Subcutaneous adipose tissue (tissue), 4 donors: ENCODE results near the gene SLMAP. TPM values are rescaled to one million over a fixed set of nuclear protein-coding genes. Genes with fewer than 3 reads are reported as not detected.

Experiments
- total RNA-seq, 4 donors: library from RNA; depleted of rRNA; stranded (reverse); fragments of >200 nt; gene quantifications; one replicate each; pipeline ENCODE4 v1.1.0, GENCODE V29; 2016
- TF ChIP-seq, protein P1 (sequence below): fragments of 450-650 bp; IDR thresholded peaks from one replicate; pipeline ENCODE4 v1.5.1; 2016; ENCODE audit warnings: low read depth, mild to moderate bottlenecking, control low read depth, antibody characterized with exemption, moderate library complexity

Gene SLMAP
- total RNA-seq, 4 donors from 2014 or later = 42.2 to 66.1 (median 54.2) TPM

DNA sequence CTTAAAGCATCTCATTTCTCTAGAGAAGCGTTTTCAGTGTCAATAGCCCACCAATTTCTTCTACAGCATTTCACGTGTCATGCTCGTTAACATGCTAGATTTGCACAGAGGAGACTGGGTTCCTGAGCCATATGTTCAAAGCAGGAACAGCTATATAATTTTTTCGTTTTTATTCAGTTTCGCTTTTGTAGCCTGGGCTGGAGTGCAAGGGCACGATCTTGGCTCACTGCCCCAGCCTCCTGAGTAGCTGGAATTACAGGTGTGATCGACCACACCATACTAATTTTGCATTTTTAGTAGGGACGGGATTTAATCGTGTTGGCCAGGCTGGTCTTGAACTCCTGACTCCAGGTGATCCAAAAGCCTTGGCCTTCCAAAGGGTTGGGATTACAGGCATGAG, 6.6 kb upstream of the SLMAP start:
- TF ChIP-seq, protein P1, sequence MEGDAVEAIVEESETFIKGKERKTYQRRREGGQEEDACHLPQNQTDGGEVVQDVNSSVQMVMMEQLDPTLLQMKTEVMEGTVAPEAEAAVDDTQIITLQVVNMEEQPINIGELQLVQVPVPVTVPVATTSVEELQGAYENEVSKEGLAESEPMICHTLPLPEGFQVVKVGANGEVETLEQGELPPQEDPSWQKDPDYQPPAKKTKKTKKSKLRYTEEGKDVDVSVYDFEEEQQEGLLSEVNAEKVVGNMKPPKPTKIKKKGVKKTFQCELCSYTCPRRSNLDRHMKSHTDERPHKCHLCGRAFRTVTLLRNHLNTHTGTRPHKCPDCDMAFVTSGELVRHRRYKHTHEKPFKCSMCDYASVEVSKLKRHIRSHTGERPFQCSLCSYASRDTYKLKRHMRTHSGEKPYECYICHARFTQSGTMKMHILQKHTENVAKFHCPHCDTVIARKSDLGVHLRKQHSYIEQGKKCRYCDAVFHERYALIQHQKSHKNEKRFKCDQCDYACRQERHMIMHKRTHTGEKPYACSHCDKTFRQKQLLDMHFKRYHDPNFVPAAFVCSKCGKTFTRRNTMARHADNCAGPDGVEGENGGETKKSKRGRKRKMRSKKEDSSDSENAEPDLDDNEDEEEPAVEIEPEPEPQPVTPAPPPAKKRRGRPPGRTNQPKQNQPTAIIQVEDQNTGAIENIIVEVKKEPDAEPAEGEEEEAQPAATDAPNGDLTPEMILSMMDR = no peak

GRCh38 chr3:57752307-57752706, 3.8 kb upstream of the SLMAP start:
- TF ChIP-seq, protein P1 = no peak

DNA sequence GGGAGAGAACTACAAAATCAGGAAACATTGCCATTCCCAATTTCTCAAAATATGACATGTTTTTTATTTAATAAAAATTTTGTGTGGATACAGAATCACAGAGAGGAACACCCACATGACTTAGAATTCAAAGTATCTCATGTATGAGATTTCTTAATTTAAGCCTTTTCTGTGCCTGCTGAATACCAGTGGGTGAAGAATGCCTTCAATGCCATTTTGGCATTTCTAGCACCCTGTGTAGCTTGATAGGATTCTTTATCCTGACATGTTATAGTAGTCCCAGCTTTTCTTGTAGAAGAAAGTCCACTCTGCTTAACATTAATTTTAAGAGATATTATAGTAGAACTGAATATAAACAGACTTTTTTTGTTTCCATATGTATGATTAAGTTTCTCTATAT, 3.1 kb upstream of the SLMAP start:
- TF ChIP-seq, protein P1 = no peak

- TF ChIP-seq, protein P1 = no peak
These were observed 787 bp upstream of the SLMAP start for GRCh38 chr3:57755368-57755675.

DNA sequence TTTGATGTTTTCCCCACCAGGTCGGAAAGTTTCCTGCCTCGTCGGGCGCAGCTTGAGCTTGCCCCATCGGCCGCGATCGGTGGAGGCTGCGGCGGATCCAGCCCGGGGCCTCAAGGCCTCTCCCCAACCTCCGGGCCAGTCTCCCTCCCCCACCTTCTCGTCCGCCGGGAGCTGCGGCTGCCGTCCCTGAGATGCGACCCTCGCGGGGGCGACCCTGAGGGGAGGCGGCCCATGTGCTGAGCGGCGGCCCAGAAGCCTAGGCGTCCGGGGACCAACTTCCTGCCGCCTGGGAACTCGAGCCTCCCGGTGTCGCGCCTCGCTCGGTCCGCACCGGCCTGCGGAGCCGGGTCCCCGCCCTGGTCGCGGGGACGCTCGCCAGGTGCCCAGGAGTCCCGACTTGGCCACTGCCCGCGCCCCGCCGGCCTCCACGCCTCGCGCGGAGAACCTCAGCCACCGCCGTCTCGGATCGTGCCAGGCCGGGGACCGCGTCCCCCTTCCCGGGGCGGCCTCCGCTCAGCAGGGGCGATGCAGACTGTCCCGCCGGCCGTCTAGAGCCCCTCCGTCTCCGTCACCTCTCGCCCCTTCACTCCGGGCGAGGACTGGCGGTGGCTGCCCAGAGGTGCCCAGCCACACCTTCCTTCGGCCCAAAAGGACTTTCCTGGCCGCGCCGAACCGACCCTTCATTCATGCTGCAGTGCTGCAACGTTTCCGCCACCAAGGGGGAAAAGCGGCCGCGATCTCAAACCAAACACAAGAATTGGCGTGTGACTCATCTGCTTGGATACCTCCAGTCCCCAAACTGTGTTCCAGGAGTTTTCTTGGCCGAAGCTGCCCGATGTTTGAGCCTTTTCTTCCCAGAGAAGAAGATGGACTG, 656 bp downstream of the SLMAP start:
- TF ChIP-seq, protein P1 = no peak

- TF ChIP-seq, protein P1 = no peak
These were observed 1.7 kb downstream of the SLMAP start for GRCh38 chr3:57757642-57758297.

- TF ChIP-seq, protein P1 = no peak
These were observed 2.6 kb downstream of the SLMAP start for GRCh38 chr3:57758686-57759085.
